Embryonic facial prominence (tissue), 1 donor: ENCODE data around the gene SI.
"Not testable (repeated sequence)": the region's sequence is repeated elsewhere in the genome, so short reads cannot be mapped to it uniquely, and the experiment has no call there.

ENCODE experiments used
- DNase-seq: peaks from one replicate; pipeline ENCODE4 v3.0.0-alpha.2; 2016; ENCODE audit errors: extremely low spot score

Gene SI

GRCh38 chr3:165078293-165078692 lies at the start of gene SI:
Gene SI, minus strand, starts transcription at chr3:165078496. Its CDS starts 2,484 bp downstream, at chr3:165076012.
- DNase-seq = no peak

GRCh38 chr3:165125836-165126235 lies 47.5 kb upstream of the SI start:
- DNase-seq = no peak

GRCh38 chr3:165111401-165111800 lies 33.1 kb upstream of the SI start:
- DNase-seq = no peak

- DNase-seq = no peak
These were observed 25.3 kb upstream of the SI start for GRCh38 chr3:165103616-165104015.

GRCh38 chr3:165082650-165083049 lies 4.4 kb upstream of the SI start:
- DNase-seq = no peak

- DNase-seq = no peak
These were observed 2.9 kb upstream of the SI start for GRCh38 chr3:165081183-165081582.

- DNase-seq = no peak
These were observed 2.6 kb downstream of the SI start for GRCh38 chr3:165075695-165076094.

- no peak for DNase-seq
These were observed 7.6 kb downstream of the SI start for GRCh38 chr3:165070682-165071081.

GRCh38 chr3:165056510-165056909 lies 21.8 kb downstream of the SI start:
- DNase-seq = no peak

- DNase-seq = no peak
These were observed 38.1 kb downstream of the SI start for GRCh38 chr3:165040186-165040585.

GRCh38 chr3:165011557-165011956 lies 66.7 kb downstream of the SI start:
- DNase-seq = no peak

- no peak for DNase-seq
These were observed 93.3 kb downstream of the SI start for GRCh38 chr3:164984947-164985346.

GRCh38 chr3:164962610-164963009 lies 115.7 kb downstream of the SI start:
- no peak for DNase-seq

GRCh38 chr3:164952966-164953365 lies 125.3 kb downstream of the SI start:
- no peak for DNase-seq

- not testable (repeated sequence) for DNase-seq
These were observed 126.9 kb downstream of the SI start for GRCh38 chr3:164951403-164951802.

- DNase-seq = no peak
These were observed 137.6 kb downstream of the SI start for GRCh38 chr3:164940745-164941144.

GRCh38 chr3:164929642-164930041 lies 148.7 kb downstream of the SI start:
- no peak for DNase-seq
